ENCODE results near the gene UBE2C.
"Not testable (repeated sequence)": the region's sequence is repeated elsewhere in the genome, so short reads cannot be mapped to it uniquely, and the experiment has no call there.

GRCh38 chr20:45797955-45798354 lies 14.5 kb upstream of the UBE2C start:
- TF ChIP-seq CTCF (conservative IDR thresholded peaks at IDR 0.05 in 1 of 2, IDR thresholded peaks at IDR 0.05 in 1 of 2; ENCODE audit: low read depth in 1 of 2, low read length in 2 of 2); EZH2 (IDR thresholded peaks at IDR 0.05; ENCODE audit: low read length, missing control alignments): not testable (repeated sequence)

Data from fibroblast of lung (primary cell).